K562 (cell line): Measurements from ENCODE around the gene NADSYN1. TPM values are rescaled to one million over a fixed set of nuclear protein-coding genes. Genes with fewer than 3 reads are reported as not detected.

Experiments used
- ATAC-seq: fragments of 200-7000 bp; cut with Tn5 transposase; 3 replicates; pipeline ENCODE4 v1.9.1; 2020; ENCODE audit warnings: moderate library complexity
- BruUV-seq: library from RNA; stranded (reverse); fragments of 400-500 nt; replicated peaks from 2 replicates; lab custom pipeline; 2021; lab: Mats Ljungman, UMichigan
- CTCF ChIA-PET: fragments of 300-600 bp; formaldehyde crosslinking; extraction: SDS; loops from one replicate; lab custom pipeline; 2021; ENCODE audit warnings: low intra/inter-chr PET ratio; lab: Yijun Ruan, JAX
- POLR2A ChIA-PET: fragments of 300-600, 350-650 bp; sonication (Branson Sonifier 250); formaldehyde crosslinking; extraction: SDS; loops from one replicate; lab custom pipeline; 2021; ENCODE audit warnings: antibody characterized with exemption, inconsistent platforms; lab: Yijun Ruan, JAX
- DNase-seq, 4 experiments: peaks; one replicate each; pipeline versions ENCODE4 v3.0.0 to v3.0.0-alpha.2; 2011 to 2018; ENCODE audit warnings: low spot score in 3 of 4, mixed read lengths in 3 of 4; ENCODE audit errors: extremely low read depth in 1 of 4
- FAIRE-seq: peaks from 2 replicates; lab custom pipeline; 2011; peaks lifted over from hg19 to GRCh38; lab: Jason Lieb, UNC
- H2AFZ ChIP-seq: 2 replicates; pipeline ENCODE4 v1.6.0; 2011; ENCODE audit warnings: low read depth, low read length, control low read depth, inconsistent platforms
- H3K27ac ChIP-seq: fragments of 200-600 bp; 3 replicates; pipeline ENCODE4 v1.8.0; 2011; ENCODE audit warnings: low read depth, mild to moderate bottlenecking, control low read depth, inconsistent platforms, low read length, moderate library complexity, mixed read lengths; ENCODE audit errors: extremely low read depth
- H3K27me3 ChIP-seq, 2 experiments: fragments of 300-600 bp in 1 of 2; 2 replicates in 1 of 2; 3 replicates in 1 of 2; pipeline versions ENCODE4 v1.6.0 to v1.8.0; 2011; ENCODE audit warnings: inconsistent platforms in 2 of 2, low read length in 2 of 2, mild to moderate bottlenecking in 1 of 2, mixed read lengths in 1 of 2, moderate library complexity in 1 of 2; ENCODE audit not compliant: control insufficient read depth in 2 of 2, insufficient read depth in 2 of 2
- H3K36me3 ChIP-seq: fragments of 300-600 bp; 3 replicates; pipeline ENCODE4 v1.8.0; 2011; ENCODE audit warnings: mild to moderate bottlenecking, low read length, inconsistent platforms; ENCODE audit not compliant: control insufficient read depth, insufficient read depth
- H3K4me1 ChIP-seq, 2 experiments: fragments of 200-600 bp in 1 of 2; replicated peaks in 1 of 2; 2 replicates in 1 of 2; 3 replicates in 1 of 2; pipeline versions ENCODE4 v1.5.1 to v1.8.0; 2011; ENCODE audit warnings: inconsistent platforms in 2 of 2, low read length in 2 of 2, mild to moderate bottlenecking in 1 of 2, mixed read lengths in 1 of 2, moderate library complexity in 1 of 2; ENCODE audit not compliant: control insufficient read depth in 2 of 2, insufficient read depth in 2 of 2
- H3K4me2 ChIP-seq: 2 replicates; pipeline ENCODE4 v1.6.1; 2011; ENCODE audit warnings: low read length, control low read depth, inconsistent platforms, mixed read lengths; ENCODE audit not compliant: insufficient read depth
- H3K4me3 ChIP-seq: fragments of 200-600 bp; sonication (generic), shearing (Covaris generic); 2 replicates; pipeline ENCODE4 v1.5.1; 2016; ENCODE audit warnings: control low read depth, inconsistent platforms
- H3K79me2 ChIP-seq: fragments of 200-600 bp; 3 replicates; pipeline ENCODE4 v1.8.0; 2011; ENCODE audit warnings: low read length, inconsistent platforms; ENCODE audit not compliant: control insufficient read depth, insufficient read depth
- H3K9ac ChIP-seq, 2 experiments: 2 replicates each; pipeline versions ENCODE4 v1.6.0 to v1.6.1; 2011; ENCODE audit warnings: low read depth in 2 of 2, low read length in 2 of 2, control low read depth in 1 of 2, inconsistent platforms in 1 of 2, mild to moderate bottlenecking in 1 of 2, mixed read lengths in 1 of 2; ENCODE audit not compliant: insufficient read depth in 1 of 2
- H3K9me1 ChIP-seq: one replicate; pipeline ENCODE4 v1.6.0; 2011; ENCODE audit warnings: inconsistent platforms, mild to moderate bottlenecking, low read length, moderate library complexity; ENCODE audit not compliant: control insufficient read depth, insufficient read depth
- H3K9me3 ChIP-seq: replicated peaks from 2 replicates; pipeline ENCODE4 v1.5.1; 2011; ENCODE audit warnings: low read depth, low read length, inconsistent platforms; ENCODE audit not compliant: control insufficient read depth, insufficient read depth
- H4K20me1 ChIP-seq: replicated peaks from 2 replicates; pipeline ENCODE4 v1.6.1; 2011; ENCODE audit warnings: low read length, inconsistent platforms, mixed read lengths; ENCODE audit not compliant: control insufficient read depth, insufficient read depth
- ARHGAP35 ChIP-seq: fragments of 450-650 bp; IDR thresholded peaks from 2 replicates; pipeline ENCODE4 v1.6.1; 2018; ENCODE audit not compliant: partially characterized antibody
- CSDE1 ChIP-seq, 2 experiments: fragments of 450-650 bp; IDR thresholded peaks; 2 replicates each; pipeline ENCODE4 v1.6.1; 2016; ENCODE audit warnings: mild to moderate bottlenecking in 1 of 2
- E2F8 ChIP-seq: fragments of 450-650 bp; IDR thresholded peaks from 2 replicates; pipeline ENCODE4 v1.7.1; 2018; ENCODE audit warnings: mild to moderate bottlenecking, low read depth; ENCODE audit not compliant: partially characterized antibody
- KAT2B ChIP-seq: IDR thresholded peaks from one replicate; pipeline ENCODE4 v1.6.1; 2012; ENCODE audit warnings: low read depth, mild to moderate bottlenecking, control low read depth, inconsistent platforms, low read length, moderate library complexity
- NCOA6 ChIP-seq: fragments of 450-650 bp; IDR thresholded peaks from 2 replicates; pipeline ENCODE4 v1.6.1; 2017; ENCODE audit warnings: mild to moderate bottlenecking
- POLR2B ChIP-seq: fragments of 450-650 bp; IDR thresholded peaks from 2 replicates; pipeline ENCODE4 v1.6.1; 2018; ENCODE audit warnings: low read depth; ENCODE audit not compliant: partially characterized antibody
- U2AF1 ChIP-seq: fragments of 200-400 bp; formaldehyde crosslinking; optimal IDR thresholded peaks from 2 replicates; pipeline ENCODE3; 2017; ENCODE audit warnings: mild to moderate bottlenecking, low read depth, low read length, moderate library complexity
- ZBTB17 ChIP-seq: fragments of 450-650 bp; formaldehyde crosslinking; IDR thresholded peaks from 2 replicates; pipeline ENCODE4 v1.4.0; 2020; ENCODE audit warnings: mild to moderate bottlenecking
- ZFPM2 ChIP-seq: fragments of 250-450 bp; sonication (Bioruptor Pico); IDR thresholded peaks from 2 replicates; pipeline ENCODE4 v1.5.1; 2022; ENCODE audit warnings: mild to moderate bottlenecking
- ZNF239 ChIP-seq: fragments of 250-450 bp; sonication (Bioruptor Pico); IDR thresholded peaks from 2 replicates; pipeline ENCODE4 v1.4.0; 2020; ENCODE audit warnings: mild to moderate bottlenecking
- ZNF263 ChIP-seq: sonication (generic); formaldehyde crosslinking; IDR thresholded peaks from 2 replicates; pipeline ENCODE4 v1.8.0; 2022; ENCODE audit warnings: mild to moderate bottlenecking, missing genetic modification reagents, borderline replicate concordance
- ZNF655 ChIP-seq: fragments of 250-450 bp; sonication (Bioruptor Pico); IDR thresholded peaks from 2 replicates; pipeline ENCODE4 v1.5.0; 2021
- WGBS: fragments of 100-300 bp; shearing (Covaris generic); methylation state at CpG from one replicate; pipeline ENCODE4 v1.1.6; 2016; ENCODE audit warnings: low coverage, mixed read lengths; ENCODE audit not compliant: insufficient coverage; ENCODE audit errors: missing lambda C conversion rate; 5-methylcytosine and 5-hydroxymethylcytosine counted together
- in situ Hi-C: fragments of 300-500 bp; cut with MboI; formaldehyde crosslinking; loops from 4 replicates; pipeline ENCODE4 v1.15.0; 2018; ENCODE audit warnings: inconsistent platforms, mixed read lengths
- intact Hi-C: fragments of 100-400 bp; cut with micrococcal nuclease; formaldehyde crosslinking; loops from 2 replicates; pipeline ENCODE4 v1.14.2; 2022
- polyA plus RNA-seq, 8 experiments: library from polyadenylated mRNA; depleted of rRNA in 4 of 8; stranded (reverse) in 5 of 8; unstranded in 3 of 8; fragments of >200 nt; fragmentation: Nextera tagmentation in 2 of 8; fragmentation: Illumina TruSeq in 1 of 8; extraction: Ambion mirVana in 2 of 8; extraction: Trizol in 1 of 8; gene quantifications; 2 replicates each; pipeline versions ENCODE4 v1.2.1 to v1.2.3, GENCODE V29; 2011 to 2014; ENCODE audit warnings: inconsistent platforms in 1 of 8, missing spikeins in 1 of 8
- total RNA-seq, 7 experiments: library from RNA; depleted of rRNA in 6 of 7; stranded (reverse); fragments of >200 nt in 6 of 7; fragmentation: Illumina TruSeq in 2 of 7; extraction: Trizol in 2 of 7; gene quantifications; 2 replicates each; pipeline versions ENCODE4 v1.2.1 to v1.2.3, GENCODE V29; 2011 to 2021; ENCODE audit warnings: low replicate concordance in 1 of 7

NADSYN1 gene
- total and polyA plus RNA-seq, 9 of the 15 experiments (the other 6 are each of a cell fraction or from before 2014, with no cell fraction given), result 12.7 to 57.3 (median 42.1) TPM

GRCh38 chr11:71505001-71505400, 52.0 kb downstream of the NADSYN1 start:
- intact Hi-C loops, result no loop called here
- Histone ChIP-seq H3K9me1 (no peaks in the 10 kb centered on the region), H3K36me3 (0 out of 3 replicates have a peak, but pooled peaks cover 3% of the 10 kb centered on the region), H3K27me3 (no peaks in the 10 kb centered on the region), H3K4me1 (no peaks in the 10 kb centered on the region), H3K79me2 (no peaks in the 10 kb centered on the region), H3K9ac (no peak overlapping the region), H3K4me3 (no peak overlapping the region), H4K20me1 (no peaks in the 10 kb centered on the region), H3K27ac (no peak overlapping the region), H3K4me2 (no peak overlapping the region), H3K9me3 (0 out of 2 replicates have a peak, but pooled peaks cover 1% of the 10 kb centered on the region), H2AFZ (no peak overlapping the region)
- no TSS peak for BruUV-seq
- ATAC-seq, result no peak
- CTCF ChIA-PET, result no interaction called here
- TF ChIP-seq ZFPM2 (CRISPR knock-in tag), result no peak
- TF ChIP-seq ARHGAP35, result no peak
- TF ChIP-seq NCOA6, result no peak
- TF ChIP-seq U2AF1, result no peak
- TF ChIP-seq ZNF239 (CRISPR knock-in tag), result no peak
- no peak for TF ChIP-seq E2F8
- TF ChIP-seq ZNF263 (CRISPR knock-in tag), result no peak
- TF ChIP-seq ZNF655 (CRISPR knock-in tag), result no peak
- TF ChIP-seq CSDE1 (IDR thresholded peaks at IDR 0.05), result no peak
- no peak for TF ChIP-seq POLR2B
- no peak for TF ChIP-seq KAT2B
- no peak for TF ChIP-seq ZBTB17 (CRISPR knock-in tag)
- in situ Hi-C loops, result no loop called here
- no peak for FAIRE-seq
- no peak for DNase-seq
- POLR2A ChIA-PET, result no interaction called here
- WGBS, result 80% methylated on average over 2 of the region's 2 CpGs
